Stimulated activated memory B cell treated with anti-CD40 and anti-IgM and Interleukin-4, amounts not matched to agents 10 μg/mL and 1 μg/mL and 100 μg/mL, for 72 hours (primary cell): ENCODE results near the gene TMEM14C.

Experiments used
- ATAC-seq: fragments of 150-1000 bp; cut with Tn5 transposase; 2 replicates; pipeline ENCODE4 v1.10.0; 2021
- H3K27ac Mint-ChIP-seq: one replicate; pipeline ENCODE4 v1.8.0; 2022; ENCODE audit warnings: mild to moderate bottlenecking, mixed read lengths
- H3K27me3 Mint-ChIP-seq: one replicate; pipeline ENCODE4 v1.8.0; 2022; ENCODE audit warnings: mixed read lengths
- H3K36me3 Mint-ChIP-seq: one replicate; pipeline ENCODE4 v1.8.0; 2022; ENCODE audit warnings: mixed read lengths
- H3K4me1 Mint-ChIP-seq: one replicate; pipeline ENCODE4 v1.8.0; 2022; ENCODE audit warnings: mixed read lengths
- H3K4me3 Mint-ChIP-seq: one replicate; pipeline ENCODE4 v1.8.0; 2022; ENCODE audit warnings: mild to moderate bottlenecking, moderate library complexity, mixed read lengths
- H3K9me3 Mint-ChIP-seq: one replicate; pipeline ENCODE4 v1.8.0; 2022; ENCODE audit warnings: mixed read lengths

The TMEM14C gene

DNA sequence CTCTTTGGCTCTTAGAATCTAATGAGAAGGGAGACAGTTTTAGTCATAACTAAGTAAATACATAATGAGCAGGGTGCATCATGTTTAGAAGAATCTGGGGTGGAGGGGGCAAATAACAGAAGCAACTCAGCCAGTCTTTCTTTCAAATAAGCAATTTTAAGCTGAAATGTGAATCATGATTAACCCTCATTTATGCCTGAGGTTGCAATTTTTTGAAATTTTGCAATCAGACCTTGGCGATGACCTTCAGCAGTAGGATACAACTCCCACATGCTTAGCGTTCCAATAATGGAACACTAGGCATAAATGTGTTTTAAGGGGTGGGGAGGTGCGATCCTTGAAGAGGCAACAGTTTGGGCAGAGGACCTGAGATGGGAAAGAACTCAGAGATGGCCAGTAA, 55.4 kb downstream of the TMEM14C start:
- Mint-ChIP-seq H3K27me3 (no peaks in the 10 kb centered on the region), H3K9me3 (no peaks in the 10 kb centered on the region), H3K27ac (no peak overlapping the region), H3K36me3 (peaks cover 39% of the 10 kb centered on the region), H3K4me3 (no peak overlapping the region), H3K4me1 (no peaks in the 10 kb centered on the region)
- no peak for ATAC-seq

DNA sequence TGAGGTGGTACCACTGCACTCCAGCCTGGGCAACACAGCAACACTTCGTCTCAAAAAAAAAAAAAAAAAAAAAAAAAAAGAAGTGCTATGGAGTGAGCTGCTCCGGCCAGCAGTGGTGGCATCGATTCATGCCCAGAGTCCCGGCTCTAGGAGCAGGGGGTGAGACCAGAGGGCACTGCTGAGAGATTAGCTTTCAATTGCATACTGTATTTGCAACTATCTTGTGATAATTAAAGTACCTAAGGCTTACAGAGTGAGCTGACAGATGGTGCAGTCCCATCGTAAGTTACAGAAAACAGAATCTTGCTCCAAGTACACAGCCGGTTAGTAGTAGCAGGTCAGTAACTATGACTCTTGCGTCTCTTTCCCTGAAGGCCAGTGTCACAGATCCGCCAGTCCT, 56.2 kb downstream of the TMEM14C start:
- H3K27me3 Mint-ChIP-seq: no peaks in the 10 kb centered on the region
- no peak overlapping the region for H3K27ac Mint-ChIP-seq
- no peak for ATAC-seq
- no peaks in the 10 kb centered on the region for H3K9me3 Mint-ChIP-seq
- peaks cover 43% of the 10 kb centered on the region for H3K36me3 Mint-ChIP-seq
- H3K4me3 Mint-ChIP-seq: no peak overlapping the region
- no peaks in the 10 kb centered on the region for H3K4me1 Mint-ChIP-seq
